22Rv1 (cell line): ENCODE data around the gene UCK1.

Source experiments
- ZFX ChIP-seq: fragments of 450-650 bp; IDR thresholded peaks from 2 replicates; pipeline ENCODE4 v1.6.1; 2017; ENCODE audit warnings: antibody characterized with exemption, borderline replicate concordance
- TF ChIP-seq, protein P1 (sequence below): fragments of 450-650 bp; IDR thresholded peaks from 2 replicates; pipeline ENCODE4 v1.5.1; 2017; ENCODE audit warnings: mild to moderate bottlenecking

GRCh38 chr9:131477367-131477766, 53.7 kb downstream of the UCK1 start:
- TF ChIP-seq, protein P1, sequence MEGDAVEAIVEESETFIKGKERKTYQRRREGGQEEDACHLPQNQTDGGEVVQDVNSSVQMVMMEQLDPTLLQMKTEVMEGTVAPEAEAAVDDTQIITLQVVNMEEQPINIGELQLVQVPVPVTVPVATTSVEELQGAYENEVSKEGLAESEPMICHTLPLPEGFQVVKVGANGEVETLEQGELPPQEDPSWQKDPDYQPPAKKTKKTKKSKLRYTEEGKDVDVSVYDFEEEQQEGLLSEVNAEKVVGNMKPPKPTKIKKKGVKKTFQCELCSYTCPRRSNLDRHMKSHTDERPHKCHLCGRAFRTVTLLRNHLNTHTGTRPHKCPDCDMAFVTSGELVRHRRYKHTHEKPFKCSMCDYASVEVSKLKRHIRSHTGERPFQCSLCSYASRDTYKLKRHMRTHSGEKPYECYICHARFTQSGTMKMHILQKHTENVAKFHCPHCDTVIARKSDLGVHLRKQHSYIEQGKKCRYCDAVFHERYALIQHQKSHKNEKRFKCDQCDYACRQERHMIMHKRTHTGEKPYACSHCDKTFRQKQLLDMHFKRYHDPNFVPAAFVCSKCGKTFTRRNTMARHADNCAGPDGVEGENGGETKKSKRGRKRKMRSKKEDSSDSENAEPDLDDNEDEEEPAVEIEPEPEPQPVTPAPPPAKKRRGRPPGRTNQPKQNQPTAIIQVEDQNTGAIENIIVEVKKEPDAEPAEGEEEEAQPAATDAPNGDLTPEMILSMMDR = no peak
- no peak for TF ChIP-seq ZFX
